Activated CD4-positive, CD25-positive, alpha-beta regulatory T cell treated with anti-CD3 and anti-CD28 coated beads, Interleukin-2, amount 50 U/mL, for 72 hours (primary cell): ENCODE results near the gene ST3GAL5.
"Not testable (repeated sequence)": the region's sequence is repeated elsewhere in the genome, so short reads cannot be mapped to it uniquely, and the experiment has no call there.

Experiments used
- DNase-seq: peaks from one replicate; pipeline ENCODE4 v3.0.0; 2021

The ST3GAL5 gene

GRCh38 chr2:85888684-85889626, at the start of gene ST3GAL5:
TSS of gene ST3GAL5 (minus strand) at chr2:85888990. CDS start at chr2:85888905, 85 bp downstream.
- DNase-seq, result peak; percentile 95

- no peak for DNase-seq
Observed at GRCh38 chr2:85938456-85938855, 49.7 kb upstream of the ST3GAL5 start.

- DNase-seq, result no peak
Observed at GRCh38 chr2:85937069-85937439, 48.3 kb upstream of the ST3GAL5 start.

- no peak for DNase-seq
Observed at GRCh38 chr2:85936421-85937068, 47.8 kb upstream of the ST3GAL5 start.

GRCh38 chr2:85935746-85936208, 47.0 kb upstream of the ST3GAL5 start:
- no peak for DNase-seq

GRCh38 chr2:85935170-85935745, 46.5 kb upstream of the ST3GAL5 start:
- no peak for DNase-seq

- DNase-seq, result no peak
Observed at GRCh38 chr2:85933753-85934594, 45.2 kb upstream of the ST3GAL5 start.

GRCh38 chr2:85931151-85931550, 42.4 kb upstream of the ST3GAL5 start:
- DNase-seq, result not testable (repeated sequence)

- DNase-seq, result no peak
Observed at GRCh38 chr2:85930129-85931124, 41.6 kb upstream of the ST3GAL5 start.

GRCh38 chr2:85929096-85930050, 40.6 kb upstream of the ST3GAL5 start:
- no peak for DNase-seq

- no peak for DNase-seq
Observed at GRCh38 chr2:85926931-85927661, 38.3 kb upstream of the ST3GAL5 start.

- DNase-seq, result no peak
Observed at GRCh38 chr2:85926526-85926925, 37.7 kb upstream of the ST3GAL5 start.

- no peak for DNase-seq
Observed at GRCh38 chr2:85925216-85925671, 36.5 kb upstream of the ST3GAL5 start.

GRCh38 chr2:85924522-85924921, 35.7 kb upstream of the ST3GAL5 start:
- DNase-seq, result no peak

- DNase-seq, result no peak
Observed at GRCh38 chr2:85922199-85922598, 33.4 kb upstream of the ST3GAL5 start.

- no peak for DNase-seq
Observed at GRCh38 chr2:85921659-85922058, 32.9 kb upstream of the ST3GAL5 start.

GRCh38 chr2:85920810-85921545, 32.2 kb upstream of the ST3GAL5 start:
- no peak for DNase-seq
